T-helper 17 cell (primary cell): ENCODE results near the gene PARP8. TPM values are rescaled to one million over a fixed set of nuclear protein-coding genes. Genes with fewer than 3 reads are reported as not detected.

ENCODE experiments used
- ATAC-seq: fragments of 150-1000 bp; cut with Tn5 transposase; 2 replicates; pipeline ENCODE4 v1.10.0; 2021; ENCODE audit warnings: mild to moderate bottlenecking, moderate library complexity
- DNase-seq, 3 donors: peaks; one replicate each; pipeline versions ENCODE4 v3.0.0 to v3.0.0-alpha.2; 2020 to 2021
- H3K9me3 ChIP-seq: one replicate; pipeline ENCODE4 v1.7.0; 2013; ENCODE audit warnings: low read length, mild to moderate bottlenecking; ENCODE audit not compliant: control insufficient read depth, poor library complexity, severe bottlenecking
- H3K27ac Mint-ChIP-seq: one replicate; pipeline ENCODE4 v1.8.0; 2022; ENCODE audit warnings: mild to moderate bottlenecking, moderate library complexity, mixed read lengths
- H3K27me3 Mint-ChIP-seq: one replicate; pipeline ENCODE4 v1.8.0; 2022; ENCODE audit warnings: mixed read lengths
- H3K36me3 Mint-ChIP-seq: one replicate; pipeline ENCODE4 v1.8.0; 2022; ENCODE audit warnings: low read depth, mixed read lengths
- H3K4me1 Mint-ChIP-seq: one replicate; pipeline ENCODE4 v1.8.0; 2022; ENCODE audit warnings: mild to moderate bottlenecking, mixed read lengths
- H3K4me3 Mint-ChIP-seq: one replicate; pipeline ENCODE4 v1.8.0; 2022; ENCODE audit warnings: mild to moderate bottlenecking, moderate library complexity, mixed read lengths
- total RNA-seq, 4 donors: library from RNA in 2 of 4; stranded (reverse) in 2 of 4; gene quantifications; one replicate each; pipeline ENCODE4 v1.2.3 and lab custom pipeline; 2022 to 2026

Gene PARP8
- total RNA-seq, 2 donors from 2014 or later, result 183 to 204 TPM

DNA sequence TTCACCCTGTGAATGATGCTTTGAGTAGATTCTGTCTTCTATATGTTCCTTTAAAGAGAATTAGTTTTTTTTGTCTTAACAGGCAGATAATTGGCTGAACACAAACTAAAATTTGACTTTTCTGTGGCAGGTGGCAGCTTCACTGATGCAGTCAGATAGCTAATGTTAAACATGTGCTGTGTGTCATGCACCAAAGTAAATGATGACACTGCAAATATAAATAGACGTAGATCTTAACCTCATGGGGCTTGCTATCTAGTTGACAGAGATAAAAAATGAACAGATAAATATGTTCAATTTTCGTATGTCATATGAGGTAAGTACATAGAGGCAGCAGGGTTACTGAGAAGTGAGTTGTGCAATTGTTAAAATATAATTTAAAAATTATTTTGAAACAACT is 82.7 kb downstream of the PARP8 start:
- no peak for ATAC-seq

DNA sequence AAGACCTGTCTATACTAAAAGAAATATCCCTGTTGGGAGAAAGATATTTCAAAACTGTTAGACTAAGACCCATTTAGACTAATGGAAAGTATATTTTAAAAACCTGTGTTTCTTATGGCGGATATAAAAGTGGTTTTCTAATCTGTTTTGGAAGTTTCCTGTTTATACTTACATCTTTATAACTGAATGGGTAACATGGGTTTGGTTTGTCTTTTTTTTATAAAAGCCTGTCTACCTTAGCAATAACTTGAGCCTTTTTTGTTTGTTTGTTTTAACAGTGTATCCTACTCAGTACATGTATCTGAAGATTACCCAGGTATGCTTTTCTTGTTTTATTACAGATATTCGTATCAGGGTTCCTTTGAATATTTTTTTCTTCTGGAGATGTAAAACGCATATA is 83.4 kb downstream of the PARP8 start:
- Mint-ChIP-seq H3K27me3 (no peaks in the 10 kb centered on the region), H3K36me3 (peaks cover 4% of the 10 kb centered on the region), H3K4me3 (peak overlapping the region; percentile 41), H3K27ac (peak overlapping the region; percentile 96), H3K4me1 (peaks cover 40% of the 10 kb centered on the region)
- DNase-seq (no peak), ATAC-seq (peak; percentile 49)
- H3K9me3 ChIP-seq, result no peaks in the 10 kb centered on the region

More for the DNA sequence above, 82.7 kb downstream of the PARP8 start:
- Mint-ChIP-seq H3K27ac (peak overlapping the region; percentile 96), H3K27me3 (no peaks in the 10 kb centered on the region), H3K4me3 (peak overlapping the region; percentile 71), H3K36me3 (peaks cover 4% of the 10 kb centered on the region), H3K4me1 (peaks cover 45% of the 10 kb centered on the region)
- no peak for DNase-seq
- no peaks in the 10 kb centered on the region for H3K9me3 ChIP-seq

DNA sequence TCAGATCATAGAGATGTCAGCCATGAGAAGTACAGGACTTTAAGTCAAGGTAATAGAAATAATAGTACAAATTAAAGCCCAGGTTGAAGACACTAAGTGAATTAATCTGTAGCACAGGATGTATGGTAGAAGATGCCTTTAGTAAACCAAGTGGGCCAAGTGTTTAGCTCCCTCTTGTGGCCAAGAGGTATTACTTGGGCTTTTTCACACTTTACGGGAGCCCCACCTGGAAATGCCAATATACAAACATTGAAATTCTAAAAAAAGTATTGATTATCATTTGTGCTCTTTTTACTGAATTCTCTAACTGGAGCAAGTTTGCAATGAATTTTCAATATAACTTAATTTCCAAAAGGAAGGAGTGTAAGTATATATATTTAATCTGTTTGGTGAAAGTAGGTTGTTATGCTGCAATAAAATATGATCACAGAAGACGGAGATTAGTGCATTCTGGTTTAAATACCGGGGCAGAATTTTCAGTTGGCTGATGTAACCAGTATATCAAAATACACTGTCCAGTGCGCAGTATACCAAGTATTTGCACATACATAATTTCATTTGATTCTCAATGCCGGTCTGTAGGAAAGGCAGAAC is 84.7 kb downstream of the PARP8 start:
- H3K9me3 ChIP-seq, result no peaks in the 10 kb centered on the region
- H3K27me3 Mint-ChIP-seq, result no peaks in the 10 kb centered on the region
- ATAC-seq, result peak; percentile 92
- DNase-seq, result no peak
- peaks cover 35% of the 10 kb centered on the region for H3K4me1 Mint-ChIP-seq
- H3K4me3 Mint-ChIP-seq, result no peak overlapping the region
- peak overlapping the region; percentile 96 for H3K27ac Mint-ChIP-seq
- peaks cover 4% of the 10 kb centered on the region for H3K36me3 Mint-ChIP-seq

DNA sequence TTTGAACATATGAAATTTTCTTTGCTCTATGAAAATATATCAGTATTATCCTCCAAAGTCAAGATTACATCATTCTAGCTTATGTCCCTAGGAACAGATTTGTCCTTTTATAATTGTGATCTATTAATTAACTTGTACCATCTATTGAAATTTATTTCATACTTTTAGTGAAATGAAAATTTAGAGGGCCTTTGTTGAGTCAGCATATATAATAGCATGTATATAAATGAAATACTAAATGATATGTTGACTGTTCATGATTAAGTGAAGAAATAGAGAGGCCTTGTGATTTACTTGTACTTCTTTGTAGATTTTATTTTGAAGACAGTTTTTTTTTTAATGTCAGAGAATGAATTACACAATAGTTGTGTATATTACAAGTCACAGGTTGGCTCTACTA is 86.4 kb downstream of the PARP8 start:
- no peaks in the 10 kb centered on the region for H3K9me3 ChIP-seq
- no peak for DNase-seq
- ATAC-seq, result no peak
- H3K27ac Mint-ChIP-seq, result peak overlapping the region; percentile 56
- H3K4me3 Mint-ChIP-seq, result no peak overlapping the region
- no peaks in the 10 kb centered on the region for H3K27me3 Mint-ChIP-seq
- peaks cover 11% of the 10 kb centered on the region for H3K36me3 Mint-ChIP-seq
- peaks cover 39% of the 10 kb centered on the region for H3K4me1 Mint-ChIP-seq

DNA sequence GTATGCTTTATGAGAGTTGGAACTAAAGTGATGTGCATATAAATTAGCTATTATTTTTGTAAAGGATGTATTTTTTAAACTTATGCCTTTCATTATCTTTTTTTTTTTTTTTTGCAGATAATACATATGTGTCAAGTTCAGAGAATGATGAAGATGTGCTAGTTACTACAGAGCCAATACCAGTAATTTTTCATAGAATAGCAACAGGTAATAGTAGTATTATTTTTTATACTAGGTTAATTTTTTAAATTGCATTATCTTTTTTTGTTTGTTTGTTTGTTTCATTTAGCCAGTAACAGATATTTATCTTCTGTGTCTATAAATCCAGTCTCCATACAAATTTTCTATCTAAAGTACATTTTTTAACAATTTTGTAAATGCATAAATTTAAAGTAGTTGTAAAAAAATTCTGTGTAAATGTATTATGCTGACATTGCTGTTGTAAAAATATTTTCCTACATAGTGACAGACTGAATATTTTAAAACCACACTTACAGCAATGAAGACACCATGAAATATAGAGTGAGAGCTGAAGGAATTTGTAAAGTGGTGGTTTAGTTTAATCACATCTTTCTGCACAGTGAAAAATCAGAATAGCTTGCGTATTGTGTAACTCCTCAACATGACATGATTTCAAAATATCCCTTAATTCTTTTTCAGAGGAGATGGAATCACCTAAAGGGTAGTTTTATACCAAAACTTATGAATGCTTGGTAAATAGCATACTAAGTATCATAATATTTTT is 93.3 kb downstream of the PARP8 start:
- peak overlapping the region; percentile 11 for H3K27ac Mint-ChIP-seq
- peaks cover 21% of the 10 kb centered on the region for H3K4me1 Mint-ChIP-seq
- ATAC-seq (no peak), DNase-seq (no peak)
- no peaks in the 10 kb centered on the region for H3K27me3 Mint-ChIP-seq
- no peaks in the 10 kb centered on the region for H3K9me3 ChIP-seq
- H3K4me3 Mint-ChIP-seq, result no peak overlapping the region
- H3K36me3 Mint-ChIP-seq, result peaks cover 14% of the 10 kb centered on the region

DNA sequence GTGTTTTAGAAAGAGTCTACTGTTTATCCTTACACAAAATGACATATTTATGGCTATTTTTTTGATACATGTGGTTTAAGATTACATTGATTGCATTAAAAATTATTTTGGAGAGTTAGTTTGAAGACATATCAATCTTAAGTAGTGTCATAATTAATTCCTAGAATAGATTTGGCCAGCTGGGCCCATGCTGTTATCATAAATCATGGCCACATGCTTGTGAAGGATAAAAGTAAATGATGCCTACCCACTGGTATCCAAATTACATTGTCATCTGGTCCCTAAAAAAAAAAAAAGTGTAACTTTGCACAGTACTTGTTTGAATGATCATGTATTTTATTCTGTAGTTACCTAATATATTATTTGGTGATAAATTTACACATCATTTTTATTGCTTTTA is 96.9 kb downstream of the PARP8 start:
- Mint-ChIP-seq H3K27ac (no peak overlapping the region), H3K27me3 (no peaks in the 10 kb centered on the region), H3K4me3 (no peak overlapping the region), H3K4me1 (peaks cover 24% of the 10 kb centered on the region), H3K36me3 (peaks cover 10% of the 10 kb centered on the region)
- ATAC-seq, result no peak
- no peak for DNase-seq
- H3K9me3 ChIP-seq, result no peaks in the 10 kb centered on the region

DNA sequence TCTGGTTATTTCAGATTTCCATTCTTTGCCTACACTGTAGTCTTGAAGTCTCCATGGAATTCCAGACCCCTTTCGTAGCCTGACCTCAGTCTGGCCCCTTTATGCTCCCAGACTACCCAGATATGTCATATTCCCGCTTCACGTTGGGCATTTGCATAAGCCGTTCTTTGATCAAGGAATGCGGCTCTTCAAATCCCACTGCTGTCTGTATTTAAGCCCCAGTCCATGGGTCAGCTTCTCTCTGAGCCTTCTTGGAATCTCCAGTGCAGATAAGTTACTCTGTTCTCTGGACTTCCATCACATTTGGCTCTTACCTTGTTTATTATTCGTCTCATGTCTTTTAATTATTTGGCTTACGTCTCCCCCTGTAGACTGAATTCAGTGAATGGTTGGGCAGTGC is 97.4 kb downstream of the PARP8 start:
- Mint-ChIP-seq H3K4me1 (peaks cover 27% of the 10 kb centered on the region), H3K27me3 (no peaks in the 10 kb centered on the region), H3K4me3 (no peak overlapping the region), H3K27ac (no peak overlapping the region), H3K36me3 (peaks cover 10% of the 10 kb centered on the region)
- no peaks in the 10 kb centered on the region for H3K9me3 ChIP-seq
- no peak for ATAC-seq
- DNase-seq, result no peak

DNA sequence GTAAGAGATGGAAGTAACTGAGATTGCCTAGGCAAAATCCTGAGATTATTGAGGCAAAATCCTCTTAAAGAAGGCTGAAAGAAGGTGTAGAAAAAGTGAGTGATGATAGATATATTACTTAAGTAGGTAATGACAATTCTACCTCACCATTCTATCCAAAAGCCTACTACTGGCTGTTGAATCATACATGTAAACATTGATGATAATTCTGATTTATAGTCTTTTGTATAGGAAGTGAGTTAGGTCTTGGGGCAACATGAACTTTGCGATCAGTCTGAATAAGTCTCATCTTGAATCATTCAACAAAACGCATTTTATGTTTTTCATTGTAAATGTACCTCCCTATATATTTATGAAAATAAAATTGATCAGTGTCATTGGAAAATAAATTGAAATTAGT is 99.6 kb downstream of the PARP8 start:
- Mint-ChIP-seq H3K4me1 (peaks cover 32% of the 10 kb centered on the region), H3K4me3 (no peak overlapping the region), H3K27ac (peak overlapping the region; percentile 79), H3K27me3 (no peaks in the 10 kb centered on the region), H3K36me3 (peaks cover 15% of the 10 kb centered on the region)
- no peaks in the 10 kb centered on the region for H3K9me3 ChIP-seq
- DNase-seq (no peak), ATAC-seq (no peak)

DNA sequence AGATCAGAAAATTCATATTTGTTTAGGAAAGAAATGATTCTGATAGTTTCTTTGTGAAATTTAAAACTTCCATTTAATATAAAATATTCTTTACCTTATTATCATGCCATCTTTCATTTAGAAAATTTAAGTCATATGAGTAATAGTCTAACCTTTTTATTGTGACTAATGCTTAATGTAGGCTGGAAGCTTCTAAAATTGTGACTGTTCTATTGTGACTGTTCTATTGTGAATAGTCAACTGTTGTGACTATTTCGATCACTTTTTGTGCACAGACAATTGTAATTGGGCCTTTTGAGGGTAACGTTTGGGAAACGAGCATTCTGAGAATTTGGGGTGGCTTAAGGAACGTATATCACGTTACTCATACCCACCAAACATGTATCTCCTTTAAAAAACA is 100.0 kb downstream of the PARP8 start:
- DNase-seq (no peak), ATAC-seq (no peak)
- Mint-ChIP-seq H3K4me1 (peaks cover 32% of the 10 kb centered on the region), H3K27ac (no peak overlapping the region), H3K27me3 (no peaks in the 10 kb centered on the region), H3K36me3 (peaks cover 15% of the 10 kb centered on the region), H3K4me3 (no peak overlapping the region)
- no peaks in the 10 kb centered on the region for H3K9me3 ChIP-seq

DNA sequence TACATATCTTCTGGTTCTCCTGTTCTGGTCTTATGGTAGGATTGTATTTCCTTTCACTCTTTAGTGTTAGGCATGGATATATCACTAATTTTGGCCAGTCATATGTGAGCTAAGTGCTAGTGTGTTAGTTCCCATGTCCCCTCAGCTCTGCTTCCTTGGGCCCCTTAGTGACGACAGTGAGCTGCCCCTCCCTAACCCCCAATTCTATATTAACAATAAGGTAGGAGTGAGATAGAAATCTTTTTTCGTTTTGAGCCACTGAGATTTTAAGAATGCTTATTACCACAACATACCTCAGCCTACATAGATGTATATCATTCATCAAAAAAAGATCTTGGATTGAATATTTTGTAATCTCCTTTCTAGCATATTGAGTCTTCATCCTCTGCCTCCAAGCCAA is 100.5 kb downstream of the PARP8 start:
- H3K9me3 ChIP-seq, result no peaks in the 10 kb centered on the region
- peak overlapping the region; percentile 56 for H3K27ac Mint-ChIP-seq
- no peak for ATAC-seq

DNA sequence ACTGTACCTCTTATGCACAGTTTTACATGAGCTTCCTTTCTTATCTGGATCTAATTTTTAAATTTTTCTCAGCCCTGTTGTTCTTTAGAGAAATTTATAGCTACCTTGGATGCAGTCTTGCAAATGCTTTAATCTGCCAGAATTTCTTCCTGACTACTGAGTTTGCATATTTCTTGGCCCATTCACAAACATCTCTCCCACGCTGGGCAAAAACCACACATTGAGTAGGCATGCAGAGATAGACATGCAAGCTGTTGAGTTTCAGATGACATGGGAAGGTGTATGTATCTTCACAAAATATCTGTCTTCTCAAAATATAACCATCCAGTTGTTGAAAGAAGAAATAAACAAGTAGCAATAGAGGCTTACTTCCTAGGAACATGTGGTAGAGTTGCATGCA is 101.2 kb downstream of the PARP8 start:
- H3K27me3 Mint-ChIP-seq, result no peaks in the 10 kb centered on the region
- H3K4me1 Mint-ChIP-seq, result peaks cover 35% of the 10 kb centered on the region
- H3K4me3 Mint-ChIP-seq, result no peak overlapping the region
- ATAC-seq (no peak), DNase-seq (no peak)
- H3K9me3 ChIP-seq, result no peaks in the 10 kb centered on the region
- H3K27ac Mint-ChIP-seq, result peak overlapping the region; percentile 56
- peaks cover 18% of the 10 kb centered on the region for H3K36me3 Mint-ChIP-seq

More for the DNA sequence above, 100.5 kb downstream of the PARP8 start:
- no peak for DNase-seq
- no peaks in the 10 kb centered on the region for H3K27me3 Mint-ChIP-seq
- peaks cover 17% of the 10 kb centered on the region for H3K36me3 Mint-ChIP-seq
- peaks cover 34% of the 10 kb centered on the region for H3K4me1 Mint-ChIP-seq
- H3K4me3 Mint-ChIP-seq, result no peak overlapping the region

DNA sequence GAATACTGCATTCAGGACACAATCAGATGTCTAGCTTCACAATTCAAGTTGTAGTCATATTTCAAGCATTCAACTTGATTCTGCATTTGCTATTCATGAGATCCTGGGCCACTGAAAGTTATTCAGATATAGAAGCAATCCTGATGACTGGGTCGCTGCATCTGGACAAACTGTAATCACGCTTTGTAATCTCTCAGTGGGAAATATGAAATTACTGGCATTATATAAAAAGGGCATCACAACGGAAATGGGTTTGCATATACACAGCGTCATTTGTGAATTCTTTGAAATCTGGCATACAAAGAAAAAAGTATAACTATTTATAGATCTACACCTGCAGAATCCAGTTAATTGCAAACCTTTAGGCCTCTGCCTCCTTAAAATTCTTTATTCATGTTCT is 102.2 kb downstream of the PARP8 start:
- H3K4me3 Mint-ChIP-seq, result no peak overlapping the region
- peak overlapping the region; percentile 56 for H3K27ac Mint-ChIP-seq
- H3K4me1 Mint-ChIP-seq, result peaks cover 34% of the 10 kb centered on the region
- peaks cover 25% of the 10 kb centered on the region for H3K36me3 Mint-ChIP-seq
- no peak for ATAC-seq
- H3K9me3 ChIP-seq, result peaks cover 2% of the 10 kb centered on the region
- DNase-seq, result no peak
- no peaks in the 10 kb centered on the region for H3K27me3 Mint-ChIP-seq

DNA sequence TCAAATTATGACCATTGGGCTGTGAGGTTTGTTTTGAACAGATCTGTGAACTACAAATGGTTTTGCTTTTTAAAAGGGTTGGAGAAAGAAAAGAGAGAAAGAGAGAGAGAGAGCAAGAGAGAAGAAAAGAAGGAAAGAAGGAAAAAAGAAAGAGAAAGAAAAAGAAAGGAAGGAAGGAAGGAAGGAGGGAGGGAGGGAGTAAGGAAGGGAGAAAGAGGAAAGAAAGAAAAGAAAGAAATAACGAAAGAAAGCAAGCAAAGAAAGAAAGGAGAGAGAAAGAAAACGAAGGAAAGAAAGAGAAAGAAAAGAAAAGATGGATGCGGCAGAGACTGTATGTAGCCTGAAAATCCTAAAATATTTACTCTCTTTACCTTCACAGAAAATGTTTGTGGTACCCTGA is 104.0 kb downstream of the PARP8 start:
- Mint-ChIP-seq H3K4me1 (peaks cover 29% of the 10 kb centered on the region), H3K27ac (peak overlapping the region; percentile 32), H3K4me3 (no peak overlapping the region), H3K27me3 (no peaks in the 10 kb centered on the region), H3K36me3 (peaks cover 19% of the 10 kb centered on the region)
- DNase-seq (no peak), ATAC-seq (no peak)
- peaks cover 2% of the 10 kb centered on the region for H3K9me3 ChIP-seq
